SU-DHL-6 (cell line): ENCODE data around the gene EXOC4.

Source experiments
- H2AFZ ChIP-seq: fragments of 200-600 bp; sonication (generic); 2 replicates; pipeline ENCODE4 v1.6.1; 2014; ENCODE audit warnings: low read depth, mild to moderate bottlenecking, moderate library complexity, mixed read lengths, antibody characterized with exemption, low read length; ENCODE audit not compliant: severe bottlenecking
- H3F3A ChIP-seq: fragments of 200-600 bp; shearing (Covaris generic); 2 replicates; pipeline ENCODE4 v1.6.0; 2016; ENCODE audit warnings: antibody characterized with exemption, mild to moderate bottlenecking; ENCODE audit not compliant: insufficient read depth
- H3K27ac ChIP-seq: fragments of 200-600 bp; sonication (generic); 2 replicates; pipeline ENCODE4 v1.5.1; 2016; ENCODE audit warnings: low read depth, mild to moderate bottlenecking, low read length, moderate library complexity, mixed read lengths
- H3K27me3 ChIP-seq: fragments of 200-600 bp; sonication (generic), shearing (Covaris generic); 2 replicates; pipeline ENCODE4 v1.6.0; 2014; ENCODE audit warnings: mild to moderate bottlenecking, low read length
- H3K36me3 ChIP-seq: fragments of 200-600 bp; sonication (generic); 2 replicates; pipeline ENCODE4 v1.6.1; 2014; ENCODE audit warnings: mild to moderate bottlenecking, low read length, mixed read lengths
- H3K4me2 ChIP-seq: fragments of 300-600, 200-600 bp; shearing (Covaris generic), sonication (generic); 2 replicates; pipeline ENCODE4 v1.6.0; 2014; ENCODE audit warnings: low read length, low read depth, mild to moderate bottlenecking; ENCODE audit not compliant: poor library complexity, severe bottlenecking
- H3K4me3 ChIP-seq: fragments of 200-600 bp; sonication (generic); 2 replicates; pipeline ENCODE4 v1.5.1; 2014; ENCODE audit warnings: antibody characterized with exemption, low read length, mild to moderate bottlenecking, mixed read lengths; ENCODE audit not compliant: insufficient read depth, poor library complexity, severe bottlenecking
- H3K79me2 ChIP-seq: fragments of 200-600 bp; sonication (generic); 2 replicates; pipeline ENCODE4 v1.6.1; 2014; ENCODE audit warnings: mild to moderate bottlenecking, low read length, moderate library complexity; ENCODE audit not compliant: insufficient read depth
- H3K9ac ChIP-seq: fragments of 200-600 bp; sonication (generic); 2 replicates; pipeline ENCODE4 v1.7.0; 2014; ENCODE audit warnings: mild to moderate bottlenecking, low read length
- H3K9me2 ChIP-seq: fragments of 200-600 bp; sonication (generic); replicated peaks from 2 replicates; pipeline ENCODE4 v1.6.1; 2014; ENCODE audit warnings: low read length; ENCODE audit not compliant: insufficient read depth
- H3K9me3 ChIP-seq: fragments of 200-600 bp; sonication (generic); 2 replicates; pipeline ENCODE4 v1.6.1; 2014; ENCODE audit warnings: low read length, mixed read lengths; ENCODE audit not compliant: insufficient read depth
- H4K20me1 ChIP-seq: fragments of 200-600 bp; sonication (generic); 2 replicates; pipeline ENCODE4 v1.6.1; 2014; ENCODE audit warnings: low read depth, mild to moderate bottlenecking, antibody characterized with exemption, low read length, moderate library complexity, mixed read lengths
- CTCF ChIP-seq: fragments of 200-600 bp; sonication (generic); IDR thresholded peaks from one replicate; pipeline ENCODE4 v1.5.1; 2017; ENCODE audit warnings: antibody characterized with exemption, mild to moderate bottlenecking, low read length, moderate library complexity; ENCODE audit not compliant: insufficient read depth, poor library complexity, severe bottlenecking
- EZH2phosphoT487 ChIP-seq: fragments of 200-600 bp; sonication (generic), shearing (Covaris generic); conservative IDR thresholded peaks from 2 replicates; pipeline ENCODE4 v1.6.1; 2018; ENCODE audit warnings: mild to moderate bottlenecking, antibody characterized with exemption, low read length, moderate library complexity, mixed read lengths

EXOC4 gene

GRCh38 chr7:134048166-134048565 is 795.3 kb downstream of the EXOC4 start:
- H3K27me3 ChIP-seq = no peaks in the 10 kb centered on the region
- no peak overlapping the region for H3K4me2 ChIP-seq
- H4K20me1 ChIP-seq = no peaks in the 10 kb centered on the region
- H3K9me2 ChIP-seq = no peaks in the 10 kb centered on the region
- no peak for TF ChIP-seq CTCF
- TF ChIP-seq EZH2phosphoT487 = no peak
- no peak overlapping the region for H3K4me3 ChIP-seq
- H2AFZ ChIP-seq = no peak overlapping the region
- no peaks in the 10 kb centered on the region for H3K79me2 ChIP-seq
- no peaks in the 10 kb centered on the region for H3F3A ChIP-seq
- no peak overlapping the region for H3K27ac ChIP-seq
- no peaks in the 10 kb centered on the region for H3K9me3 ChIP-seq
- no peaks in the 10 kb centered on the region for H3K36me3 ChIP-seq
- H3K9ac ChIP-seq = no peak overlapping the region

- no peaks in the 10 kb centered on the region for H3F3A ChIP-seq
- no peaks in the 10 kb centered on the region for H3K79me2 ChIP-seq
- no peak overlapping the region for H3K4me3 ChIP-seq
- TF ChIP-seq EZH2phosphoT487 = no peak
- no peak for TF ChIP-seq CTCF
- no peak overlapping the region for H3K4me2 ChIP-seq
- no peaks in the 10 kb centered on the region for H3K36me3 ChIP-seq
- H3K9ac ChIP-seq = no peak overlapping the region
- no peaks in the 10 kb centered on the region for H4K20me1 ChIP-seq
- no peaks in the 10 kb centered on the region for H3K27me3 ChIP-seq
- no peaks in the 10 kb centered on the region for H3K9me3 ChIP-seq
- H3K9me2 ChIP-seq = no peaks in the 10 kb centered on the region
- no peak overlapping the region for H3K27ac ChIP-seq
- H2AFZ ChIP-seq = no peak overlapping the region
Measured at GRCh38 chr7:134051020-134051419, 798.1 kb downstream of the EXOC4 start.

- Histone ChIP-seq H3K4me2 (no peak overlapping the region), H2AFZ (no peak overlapping the region), H3K27ac (no peak overlapping the region), H3K36me3 (no peaks in the 10 kb centered on the region), H3K79me2 (no peaks in the 10 kb centered on the region), H3K4me3 (no peak overlapping the region), H3K9ac (no peak overlapping the region), H3K9me3 (no peaks in the 10 kb centered on the region), H3K27me3 (no peaks in the 10 kb centered on the region), H4K20me1 (no peaks in the 10 kb centered on the region), H3F3A (no peaks in the 10 kb centered on the region), H3K9me2 (no peaks in the 10 kb centered on the region)
- no peak for TF ChIP-seq CTCF
- TF ChIP-seq EZH2phosphoT487 = no peak
Measured at GRCh38 chr7:134056816-134057215, 803.9 kb downstream of the EXOC4 start.

- no peaks in the 10 kb centered on the region for H3K79me2 ChIP-seq
- no peak overlapping the region for H3K4me2 ChIP-seq
- no peaks in the 10 kb centered on the region for H3K36me3 ChIP-seq
- H3K4me3 ChIP-seq = no peak overlapping the region
- no peak overlapping the region for H2AFZ ChIP-seq
- no peak overlapping the region for H3K27ac ChIP-seq
- H3F3A ChIP-seq = no peaks in the 10 kb centered on the region
- no peaks in the 10 kb centered on the region for H3K9me2 ChIP-seq
- H4K20me1 ChIP-seq = no peaks in the 10 kb centered on the region
- H3K27me3 ChIP-seq = no peaks in the 10 kb centered on the region
- H3K9me3 ChIP-seq = no peaks in the 10 kb centered on the region
- no peak overlapping the region for H3K9ac ChIP-seq
- TF ChIP-seq EZH2phosphoT487 = no peak
- TF ChIP-seq CTCF = no peak
Measured at GRCh38 chr7:134058521-134058920, 805.6 kb downstream of the EXOC4 start.
